HepG2 (cell line): ENCODE measurements around the gene ESPN. TPM values are rescaled to one million over a fixed set of nuclear protein-coding genes. Genes with fewer than 3 reads are reported as not detected.

Experiments
- ATAC-seq: fragments of 200-7000 bp; cut with Tn5 transposase; 3 replicates; pipeline ENCODE4 v1.9.1; 2020; ENCODE audit warnings: mild to moderate bottlenecking, moderate library complexity
- BruUV-seq: library from RNA; stranded (reverse); fragments of 400-500 nt; replicated peaks from 2 replicates; lab custom pipeline; 2021; lab: Mats Ljungman, UMichigan
- CTCF ChIA-PET: fragments of 300-600 bp; formaldehyde crosslinking; extraction: SDS; loops from one replicate; lab custom pipeline; 2021; ENCODE audit warnings: low total read pairs, inconsistent platforms, low intra/inter-chr PET ratio; lab: Yijun Ruan, JAX
- POLR2A ChIA-PET: fragments of 350-600 bp; sonication (Branson Sonifier 250); formaldehyde crosslinking; loops from one replicate; lab custom pipeline; 2020; ENCODE audit warnings: antibody characterized with exemption, inconsistent platforms; lab: Yijun Ruan, JAX
- DNase-seq: peaks from one replicate; pipeline ENCODE4 v3.0.0-alpha.2; 2015; ENCODE audit warnings: low spot score
- FAIRE-seq: peaks from 3 replicates; lab custom pipeline; 2011; peaks lifted over from hg19 to GRCh38; lab: Jason Lieb, UNC
- H2AFZ ChIP-seq: one replicate; pipeline ENCODE4 v1.6.1; 2011; ENCODE audit warnings: low read length, inconsistent platforms
- H3K27ac ChIP-seq: fragments of 300-600 bp; 3 replicates; pipeline ENCODE4 v1.8.0; 2011; ENCODE audit warnings: mixed run types, mild to moderate bottlenecking, mixed read lengths, low read length, inconsistent platforms; ENCODE audit not compliant: insufficient read depth; ENCODE audit errors: extremely low read length
- H3K27me3 ChIP-seq, 2 experiments: fragments of 200-600 bp in 1 of 2; 2 replicates in 1 of 2; 3 replicates in 1 of 2; pipeline versions ENCODE4 v1.6.0 to v1.8.0; 2011; ENCODE audit warnings: low read length in 2 of 2, mild to moderate bottlenecking in 2 of 2, moderate library complexity in 2 of 2, inconsistent platforms in 1 of 2; ENCODE audit not compliant: insufficient read depth in 2 of 2, control insufficient read depth in 1 of 2
- H3K36me3 ChIP-seq, 2 experiments: fragments of 200-600 bp in 1 of 2; replicated peaks in 1 of 2; 2 replicates in 1 of 2; 3 replicates in 1 of 2; pipeline versions ENCODE4 v1.5.1 to v1.8.0; 2011; ENCODE audit warnings: low read length in 2 of 2, inconsistent platforms in 1 of 2; ENCODE audit not compliant: insufficient read depth in 2 of 2, control insufficient read depth in 1 of 2
- H3K4me1 ChIP-seq: 2 replicates; pipeline ENCODE4 v1.5.1; 2012; ENCODE audit warnings: low read length, inconsistent platforms; ENCODE audit not compliant: insufficient read depth
- H3K4me2 ChIP-seq: 2 replicates; pipeline ENCODE4 v1.6.0; 2011; ENCODE audit warnings: low read depth, low read length, inconsistent platforms
- H3K4me3 ChIP-seq, 3 experiments: fragments of 200-600 bp in 1 of 3; sonication (generic), shearing (Covaris generic) in 1 of 3; replicated peaks in 1 of 3; 2 replicates each; pipeline ENCODE4 v1.5.1; 2011 to 2016; ENCODE audit warnings: low read length in 3 of 3, inconsistent platforms in 2 of 3, low read depth in 2 of 3, mild to moderate bottlenecking in 2 of 3, control low read depth in 1 of 3, mixed read lengths in 1 of 3; ENCODE audit not compliant: insufficient read depth in 1 of 3
- H3K79me2 ChIP-seq: one replicate; pipeline ENCODE4 v1.6.1; 2011; ENCODE audit warnings: low read length, inconsistent platforms; ENCODE audit not compliant: insufficient read depth
- H3K9ac ChIP-seq: 2 replicates; pipeline ENCODE4 v1.6.0; 2011; ENCODE audit warnings: mild to moderate bottlenecking, low read depth, low read length, inconsistent platforms; ENCODE audit not compliant: insufficient read depth
- H3K9me3 ChIP-seq: 2 replicates; pipeline ENCODE4 v1.5.1; 2012; ENCODE audit warnings: mild to moderate bottlenecking, low read length
- H4K20me1 ChIP-seq: 2 replicates; pipeline ENCODE4 v1.6.0; 2011; ENCODE audit warnings: inconsistent platforms, mild to moderate bottlenecking, low read length, moderate library complexity; ENCODE audit not compliant: insufficient read depth
- AGO2 ChIP-seq: fragments of 200-400 bp; formaldehyde crosslinking; optimal IDR thresholded peaks from 2 replicates; pipeline ENCODE3; 2017; ENCODE audit warnings: mild to moderate bottlenecking, low read depth, low read length, moderate library complexity
- ATF3 ChIP-seq: sonication (generic); formaldehyde crosslinking; IDR thresholded peaks from 2 replicates; pipeline ENCODE4 v1.4.0; 2020; ENCODE audit warnings: missing genetic modification reagents
- CC2D1A ChIP-seq: sonication (generic); formaldehyde crosslinking; IDR thresholded peaks from 2 replicates; pipeline ENCODE4 v1.8.1; 2023; ENCODE audit warnings: mild to moderate bottlenecking, missing genetic modification reagents
- GABPB1 ChIP-seq: IDR thresholded peaks from 2 replicates; pipeline ENCODE4 v1.6.1; 2016; ENCODE audit warnings: mild to moderate bottlenecking, missing genetic modification reagents, moderate library complexity, missing compliant biosample characterization
- GMEB2 ChIP-seq: IDR thresholded peaks from 2 replicates; pipeline ENCODE4 v1.6.1; 2016; ENCODE audit warnings: missing biosample characterization, missing genetic modification reagents, low read depth
- MBNL3 ChIP-seq: fragments of 250-450 bp; sonication (Bioruptor Pico); conservative IDR thresholded peaks from 2 replicates; pipeline ENCODE4 v1.8.0; 2022; ENCODE audit warnings: mild to moderate bottlenecking, inconsistent platforms
- MIER2 ChIP-seq: IDR thresholded peaks from 2 replicates; pipeline ENCODE4 v1.6.1; 2016; ENCODE audit warnings: missing biosample characterization, missing genetic modification reagents
- PLRG1 ChIP-seq: fragments of 450-650 bp; conservative IDR thresholded peaks from 2 replicates; pipeline ENCODE4 v1.6.1; 2016
- RBFOX2 ChIP-seq: fragments of 200-400 bp; formaldehyde crosslinking; IDR thresholded peaks from 2 replicates; pipeline ENCODE4 v1.6.1; 2017; ENCODE audit warnings: low read depth, mild to moderate bottlenecking, low read length
- RORA ChIP-seq: sonication (generic); formaldehyde crosslinking; IDR thresholded peaks from 2 replicates; pipeline ENCODE4 v1.5.0; 2020; ENCODE audit warnings: mild to moderate bottlenecking, missing genetic modification reagents, moderate library complexity
- ZBTB33 ChIP-seq: sonication (generic); formaldehyde crosslinking; IDR thresholded peaks from 2 replicates; pipeline ENCODE4 v1.4.0; 2020; ENCODE audit warnings: missing genetic modification reagents
- ZBTB38 ChIP-seq: sonication (generic); formaldehyde crosslinking; IDR thresholded peaks from 2 replicates; pipeline ENCODE4 v1.5.1; 2020; ENCODE audit warnings: mild to moderate bottlenecking, missing genetic modification reagents
- ZBTB46 ChIP-seq: sonication (generic); formaldehyde crosslinking; IDR thresholded peaks from 2 replicates; pipeline ENCODE4 v1.4.0; 2020; ENCODE audit warnings: mild to moderate bottlenecking, missing genetic modification reagents, borderline replicate concordance
- ZC3H13 ChIP-seq: sonication (generic); formaldehyde crosslinking; IDR thresholded peaks from 2 replicates; pipeline ENCODE4 v1.8.1; 2023; ENCODE audit warnings: mild to moderate bottlenecking, missing genetic modification reagents, moderate library complexity
- ZNF180 ChIP-seq: sonication (generic); formaldehyde crosslinking; IDR thresholded peaks from 2 replicates; pipeline ENCODE4 v1.4.0; 2020; ENCODE audit warnings: low read depth, missing genetic modification reagents, borderline replicate concordance
- ZNF333 ChIP-seq: sonication (generic); formaldehyde crosslinking; IDR thresholded peaks from 2 replicates; pipeline ENCODE4 v1.4.0; 2020; ENCODE audit warnings: mild to moderate bottlenecking, missing genetic modification reagents, borderline replicate concordance
- ZNF335 ChIP-seq: sonication (generic); formaldehyde crosslinking; IDR thresholded peaks from 2 replicates; pipeline ENCODE4 v1.4.0; 2020; ENCODE audit warnings: missing genetic modification reagents
- ZNF441 ChIP-seq: sonication (generic); formaldehyde crosslinking; IDR thresholded peaks from 2 replicates; pipeline ENCODE4 v1.7.0; 2021; ENCODE audit warnings: missing genetic modification reagents, borderline replicate concordance
- WGBS: methylation state at CpG from one replicate; pipeline ENCODE4 v1.1.6; 2017; ENCODE audit warnings: low lambda C conversion rate; 5-methylcytosine and 5-hydroxymethylcytosine counted together
- in situ Hi-C: cut with HindIII; loops from 2 replicates; pipeline ENCODE4 v1.10.0; 2017; ENCODE audit warnings: low pct_unique_long_range_greater_than_20kb; ENCODE audit not compliant: extremely low pct_ligation_motif_present
- intact Hi-C: fragments of 100-400 bp; cut with micrococcal nuclease; formaldehyde crosslinking; loops from one replicate; pipeline ENCODE4 v1.10.0; 2022; ENCODE audit not compliant: unreplicated experiment
- polyA plus RNA-seq, 8 experiments: library from polyadenylated mRNA; depleted of rRNA in 3 of 8; stranded (reverse) in 7 of 8; unstranded in 1 of 8; fragments of >200 nt; fragmentation: Illumina TruSeq in 4 of 8; extraction: Trizol in 4 of 8; gene quantifications; 2 replicates each; pipeline versions ENCODE4 v1.2.1 to v1.2.3, GENCODE V29; 2011 to 2016; ENCODE audit warnings: low read depth in 4 of 8, missing spikeins in 1 of 8, mixed read lengths in 1 of 8; ENCODE audit not compliant: insufficient read depth in 1 of 8
- total RNA-seq, 5 experiments: library from RNA; depleted of rRNA; stranded (reverse); fragments of >200 nt; fragmentation: Illumina TruSeq; extraction: Trizol; gene quantifications; 2 replicates each; pipeline ENCODE4 v1.2.3, GENCODE V29; 2016; ENCODE audit warnings: low read depth in 1 of 5

ESPN gene
- total and polyA plus RNA-seq, 2 of the 13 experiments (the other 11 are each of a cell fraction or from before 2014, with no cell fraction given), result 48.6 to 54.2 TPM

- Histone ChIP-seq H3K4me3 (no peak overlapping the region), H3K27ac (no peak overlapping the region), H3K36me3 (peaks cover 11 to 19% of the 10 kb centered on the region in 2 experiments; a peak in 3 of 5 replicates), H3K4me2 (no peak overlapping the region), H4K20me1 (peaks cover 20% of the 10 kb centered on the region; the same call in 1 of the 2 replicates), H3K27me3 (no peaks in the 10 kb centered on the region), H3K4me1 (peaks cover 28% of the 10 kb centered on the region), H3K9me3 (no peaks in the 10 kb centered on the region), H3K9ac (no peak overlapping the region), H2AFZ (no peak overlapping the region), H3K79me2 (peaks cover 12% of the 10 kb centered on the region)
- in situ Hi-C loops, result no loop called here
- DNase-seq, result no peak
- ATAC-seq, result no peak
- no peak for FAIRE-seq
- POLR2A ChIA-PET, result no interaction called here
- BruUV-seq, result no TSS peak
- intact Hi-C loops, result no loop called here
- over 99% methylated on average over 58 of the region's 115 CpGs for WGBS
- CTCF ChIA-PET, result no interaction called here
- TF ChIP-seq ATF3, result no peak
- TF ChIP-seq RBFOX2, result peak; percentile 76
- TF ChIP-seq ZBTB33 (CRISPR knock-in tag), result peak; percentile 67
- peak; percentile 91 for TF ChIP-seq ZC3H13 (CRISPR knock-in tag)
- no peak for TF ChIP-seq ZNF335 (CRISPR knock-in tag)
- peak; percentile 60 for TF ChIP-seq AGO2
- TF ChIP-seq ZBTB46 (CRISPR knock-in tag), result no peak
- TF ChIP-seq CC2D1A (CRISPR knock-in tag), result no peak
- no peak for TF ChIP-seq ZNF333 (CRISPR knock-in tag)
- TF ChIP-seq ZNF180 (CRISPR knock-in tag), result no peak
- no peak for TF ChIP-seq MIER2 (CRISPR knock-in tag)
- TF ChIP-seq RORA (CRISPR knock-in tag), result no peak
- TF ChIP-seq ZBTB38 (CRISPR knock-in tag), result peak; percentile 82
- no peak for TF ChIP-seq GABPB1 (CRISPR knock-in tag)
- TF ChIP-seq GMEB2, result no peak
- TF ChIP-seq ZNF441, result no peak
- no peak for TF ChIP-seq MBNL3 (CRISPR knock-in tag)
- TF ChIP-seq PLRG1, result no peak
These were observed 30.5 kb downstream of the ESPN start for GRCh38 chr1:6454856-6455751.
